Muscle of leg (tissue), 11 donors: ENCODE results near the gene JAML. TPM values are rescaled to one million over a fixed set of nuclear protein-coding genes. Genes with fewer than 3 reads are reported as not detected.

Experiments used
- DNase-seq: peaks from one replicate; pipeline ENCODE4 v3.0.0; 2013
- H3K27ac ChIP-seq: one replicate; pipeline ENCODE4 v1.5.1; 2013; ENCODE audit warnings: mild to moderate bottlenecking, low read length, control low read depth
- H3K27me3 ChIP-seq: one replicate; pipeline ENCODE4 v1.6.1; 2013; ENCODE audit warnings: low read length; ENCODE audit not compliant: control insufficient read depth, insufficient read depth
- H3K36me3 ChIP-seq: one replicate; pipeline ENCODE4 v1.6.1; 2013; ENCODE audit warnings: low read length; ENCODE audit not compliant: control insufficient read depth, insufficient read depth
- H3K4me1 ChIP-seq: one replicate; pipeline ENCODE4 v1.6.1; 2013; ENCODE audit warnings: low read length; ENCODE audit not compliant: control insufficient read depth, insufficient read depth
- H3K4me3 ChIP-seq: one replicate; pipeline ENCODE4 v1.5.1; 2013; ENCODE audit warnings: low read length, control low read depth
- H3K9me3 ChIP-seq: replicated peaks from 2 replicates; pipeline ENCODE4 v1.6.1; 2013; ENCODE audit warnings: low read depth, low read length; ENCODE audit not compliant: control insufficient read depth
- WGBS: methylation state at CpG from one replicate; pipeline ENCODE4 v1.1.5; 2013; ENCODE audit warnings: missing lambda C conversion rate; ENCODE audit not compliant: insufficient coverage; 5-methylcytosine and 5-hydroxymethylcytosine counted together
- polyA plus RNA-seq, 8 donors: library from polyadenylated mRNA; unstranded; fragments of 120-200 nt; gene quantifications; one replicate each; pipeline versions ENCODE4 v1.2.1 to v1.2.3, GENCODE V29; 2013; ENCODE audit warnings: inconsistent platforms in 1 of 8, low replicate concordance in 1 of 8; ENCODE audit not compliant: insufficient read length in 8 of 8, insufficient read depth in 1 of 8
- total RNA-seq: library from RNA; stranded (reverse); fragments of 120-200 nt; gene quantifications from one replicate; pipeline ENCODE4 v1.2.4, GENCODE V29; 2013

JAML gene
- total and polyA plus RNA-seq, 9 donors = 1.2 to 5.3 (median 2.3) TPM

- WGBS = no CpG with 5 or more reads among the region's 6 CpGs
- Histone ChIP-seq H3K36me3 (no peaks in the 10 kb centered on the region), H3K9me3 (no peaks in the 10 kb centered on the region), H3K4me1 (no peaks in the 10 kb centered on the region), H3K4me3 (no peak overlapping the region), H3K27ac (no peak overlapping the region), H3K27me3 (peaks cover 11% of the 10 kb centered on the region)
- no peak for DNase-seq
Measured at GRCh38 chr11:118211006-118211405, 13.8 kb downstream of the JAML start.

- DNase-seq = no peak
- Histone ChIP-seq H3K4me1 (no peaks in the 10 kb centered on the region), H3K4me3 (no peak overlapping the region), H3K27ac (no peak overlapping the region), H3K9me3 (no peaks in the 10 kb centered on the region), H3K27me3 (peaks cover 10% of the 10 kb centered on the region), H3K36me3 (no peaks in the 10 kb centered on the region)
- WGBS = 91% methylated on average over 6 of the region's 7 CpGs
Measured at GRCh38 chr11:118210323-118210722, 14.5 kb downstream of the JAML start.

- DNase-seq = no peak
- no peaks in the 10 kb centered on the region for H3K9me3 ChIP-seq
- H3K4me1 ChIP-seq = no peaks in the 10 kb centered on the region
- H3K4me3 ChIP-seq = no peak overlapping the region
- H3K27ac ChIP-seq = no peak overlapping the region
- H3K27me3 ChIP-seq = peaks cover 10% of the 10 kb centered on the region
- H3K36me3 ChIP-seq = no peaks in the 10 kb centered on the region
- no CpG with 5 or more reads among the region's 3 CpGs for WGBS
Measured at GRCh38 chr11:118209033-118209432, 15.8 kb downstream of the JAML start.

GRCh38 chr11:118207079-118207478 is 17.7 kb downstream of the JAML start:
- no peaks in the 10 kb centered on the region for H3K36me3 ChIP-seq
- H3K4me3 ChIP-seq = no peak overlapping the region
- no peaks in the 10 kb centered on the region for H3K9me3 ChIP-seq
- DNase-seq = no peak
- no peaks in the 10 kb centered on the region for H3K4me1 ChIP-seq
- H3K27me3 ChIP-seq = peaks cover 5% of the 10 kb centered on the region
- no CpG with 5 or more reads among the region's 2 CpGs for WGBS
- H3K27ac ChIP-seq = peak overlapping the region; percentile 47

GRCh38 chr11:118206391-118207031 is 18.3 kb downstream of the JAML start:
- Histone ChIP-seq H3K27ac (peak overlapping the region; percentile 47), H3K9me3 (no peaks in the 10 kb centered on the region), H3K4me1 (no peaks in the 10 kb centered on the region), H3K4me3 (no peak overlapping the region), H3K27me3 (peaks cover 5% of the 10 kb centered on the region), H3K36me3 (no peaks in the 10 kb centered on the region)
- no CpG with 5 or more reads among the region's 1 CpG for WGBS
- DNase-seq = peak; percentile 42

- DNase-seq = no peak
- Histone ChIP-seq H3K27ac (no peak overlapping the region), H3K9me3 (no peaks in the 10 kb centered on the region), H3K4me3 (no peak overlapping the region), H3K27me3 (peaks cover 5% of the 10 kb centered on the region), H3K4me1 (no peaks in the 10 kb centered on the region), H3K36me3 (no peaks in the 10 kb centered on the region)
- 86% methylated on average over 8 of the region's 9 CpGs for WGBS
Measured at GRCh38 chr11:118205606-118206378, 19.0 kb downstream of the JAML start.

GRCh38 chr11:118202599-118203422 is 22.0 kb downstream of the JAML start:
- no peak overlapping the region for H3K4me3 ChIP-seq
- no peaks in the 10 kb centered on the region for H3K36me3 ChIP-seq
- 86% methylated on average over 5 of the region's 7 CpGs for WGBS
- DNase-seq = no peak
- no peaks in the 10 kb centered on the region for H3K9me3 ChIP-seq
- H3K27me3 ChIP-seq = peaks cover 3% of the 10 kb centered on the region
- H3K4me1 ChIP-seq = no peaks in the 10 kb centered on the region
- no peak overlapping the region for H3K27ac ChIP-seq

- 95% methylated on average over 2 of the region's 2 CpGs for WGBS
- no peak for DNase-seq
- no peak overlapping the region for H3K27ac ChIP-seq
- no peaks in the 10 kb centered on the region for H3K4me1 ChIP-seq
- no peaks in the 10 kb centered on the region for H3K9me3 ChIP-seq
- H3K4me3 ChIP-seq = no peak overlapping the region
- H3K27me3 ChIP-seq = peaks cover 6% of the 10 kb centered on the region
- no peaks in the 10 kb centered on the region for H3K36me3 ChIP-seq
Measured at GRCh38 chr11:118201966-118202365, 22.8 kb downstream of the JAML start.

- Histone ChIP-seq H3K36me3 (no peaks in the 10 kb centered on the region), H3K27me3 (peaks cover 6% of the 10 kb centered on the region), H3K9me3 (no peaks in the 10 kb centered on the region), H3K27ac (no peak overlapping the region), H3K4me3 (no peak overlapping the region), H3K4me1 (no peaks in the 10 kb centered on the region)
- DNase-seq = no peak
- WGBS = 83% methylated on average over 8 of the region's 9 CpGs
Measured at GRCh38 chr11:118200901-118201680, 23.7 kb downstream of the JAML start.
